HG03064 (cell line): ENCODE results near the gene TMEM39B.
"Not testable (repeated sequence)": the region's sequence is repeated elsewhere in the genome, so short reads cannot be mapped to it uniquely, and the experiment has no call there.

Source experiments
- ATAC-seq: cut with Tn5 transposase; IDR thresholded peaks from one replicate; pipeline ENCODE4 v1.9.1; 2021; ENCODE audit warnings: low read depth; ENCODE audit not compliant: unreplicated experiment

TMEM39B gene

GRCh38 chr1:32111040-32111623, 38.4 kb downstream of the TMEM39B start:
- ATAC-seq, result no peak

- no peak for ATAC-seq
Observed at GRCh38 chr1:32111789-32112188, 39.0 kb downstream of the TMEM39B start.

- no peak for ATAC-seq
Observed at GRCh38 chr1:32112806-32113375, 40.2 kb downstream of the TMEM39B start.

- not testable (repeated sequence) for ATAC-seq
Observed at GRCh38 chr1:32113436-32113835, 40.7 kb downstream of the TMEM39B start.

- ATAC-seq, result no peak
Observed at GRCh38 chr1:32114420-32114819, 41.7 kb downstream of the TMEM39B start.

GRCh38 chr1:32115496-32115895, 42.8 kb downstream of the TMEM39B start:
- no peak for ATAC-seq

- no peak for ATAC-seq
Observed at GRCh38 chr1:32116531-32116930, 43.8 kb downstream of the TMEM39B start.

- no peak for ATAC-seq
Observed at GRCh38 chr1:32122151-32122550, 49.4 kb downstream of the TMEM39B start.

GRCh38 chr1:32123361-32123760, 50.6 kb downstream of the TMEM39B start:
- ATAC-seq, result not testable (repeated sequence)

GRCh38 chr1:32125313-32125712, 52.6 kb downstream of the TMEM39B start:
- no peak for ATAC-seq

GRCh38 chr1:32126770-32127169, 54.0 kb downstream of the TMEM39B start:
- ATAC-seq, result no peak

GRCh38 chr1:32127409-32128198, 54.9 kb downstream of the TMEM39B start:
- no peak for ATAC-seq

GRCh38 chr1:32128479-32128878, 55.7 kb downstream of the TMEM39B start:
- no peak for ATAC-seq

GRCh38 chr1:32128964-32129363, 56.2 kb downstream of the TMEM39B start:
- no peak for ATAC-seq

GRCh38 chr1:32133950-32134280, 61.2 kb downstream of the TMEM39B start:
- ATAC-seq, result not testable (repeated sequence)

GRCh38 chr1:32137111-32137510, 64.4 kb downstream of the TMEM39B start:
- ATAC-seq, result no peak

- ATAC-seq, result no peak
Observed at GRCh38 chr1:32138965-32139364, 66.2 kb downstream of the TMEM39B start.

- no peak for ATAC-seq
Observed at GRCh38 chr1:32142446-32143301, 69.9 kb downstream of the TMEM39B start.

GRCh38 chr1:32143302-32143695, 70.6 kb downstream of the TMEM39B start:
- ATAC-seq, result not testable (repeated sequence)

- ATAC-seq, result no peak
Observed at GRCh38 chr1:32144033-32144432, 71.3 kb downstream of the TMEM39B start.

GRCh38 chr1:32147799-32148198, 75.1 kb downstream of the TMEM39B start:
- ATAC-seq, result not testable (repeated sequence)
